Activated naive CD4-positive, alpha-beta T cell treated with anti-CD3 and anti-CD28 coated beads, Interleukin-2, amount 10 ng/mL, durations not matched to agents 7 days and 5 days (primary cell): ENCODE measurements around the gene PDE6B.

ENCODE experiments used
- CTCF ChIA-PET: fragments of 350-600 bp; sonication (Branson Sonifier 250); formaldehyde crosslinking; loops from one replicate; lab custom pipeline; 2021; ENCODE audit warnings: antibody characterized with exemption; lab: Charles Lee
- DNase-seq: peaks from one replicate; pipeline ENCODE4 v3.0.0-alpha.2; 2020
- H3K27ac Mint-ChIP-seq: one replicate; pipeline ENCODE4 v1.8.0; 2021; ENCODE audit warnings: mild to moderate bottlenecking, moderate library complexity, mixed read lengths
- H3K27me3 Mint-ChIP-seq: one replicate; pipeline ENCODE4 v1.8.0; 2021; ENCODE audit warnings: mild to moderate bottlenecking, mixed read lengths
- H3K36me3 Mint-ChIP-seq: one replicate; pipeline ENCODE4 v1.8.0; 2021; ENCODE audit warnings: mixed read lengths
- H3K4me1 Mint-ChIP-seq: one replicate; pipeline ENCODE4 v1.8.0; 2021; ENCODE audit warnings: mixed read lengths
- H3K4me3 Mint-ChIP-seq: one replicate; pipeline ENCODE4 v1.8.0; 2021; ENCODE audit warnings: mild to moderate bottlenecking, moderate library complexity, mixed read lengths
- H3K9me3 Mint-ChIP-seq: one replicate; pipeline ENCODE4 v1.8.0; 2021; ENCODE audit warnings: mixed read lengths

The PDE6B gene

DNA sequence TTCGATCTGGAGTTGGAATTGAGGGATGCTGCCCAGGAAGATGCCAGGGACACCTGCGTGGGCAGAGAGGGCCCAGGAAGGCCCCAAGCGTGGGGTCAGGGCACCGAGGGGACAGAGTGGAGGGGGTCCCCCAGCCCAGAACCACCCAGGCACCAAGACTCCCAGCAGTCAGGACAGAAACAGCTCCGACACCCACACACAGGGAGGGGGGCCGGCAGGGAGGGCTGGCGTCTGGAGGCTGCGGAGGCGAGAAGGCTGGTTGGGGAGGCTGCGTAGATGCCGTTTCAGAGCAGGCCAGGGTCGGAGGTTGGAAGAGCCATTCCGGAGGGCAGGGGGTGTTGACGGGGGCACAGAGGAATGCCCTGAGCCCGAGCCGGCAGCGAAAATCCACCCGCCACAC lies 25.1 kb downstream of the PDE6B start:
- Mint-ChIP-seq H3K27me3 (peaks cover 28% of the 10 kb centered on the region), H3K9me3 (peaks cover 7% of the 10 kb centered on the region), H3K36me3 (peaks cover 5% of the 10 kb centered on the region), H3K4me1 (peaks cover 5% of the 10 kb centered on the region), H3K4me3 (no peak overlapping the region), H3K27ac (no peak overlapping the region)
- no peak for DNase-seq
- CTCF ChIA-PET, result no interaction called here

DNA sequence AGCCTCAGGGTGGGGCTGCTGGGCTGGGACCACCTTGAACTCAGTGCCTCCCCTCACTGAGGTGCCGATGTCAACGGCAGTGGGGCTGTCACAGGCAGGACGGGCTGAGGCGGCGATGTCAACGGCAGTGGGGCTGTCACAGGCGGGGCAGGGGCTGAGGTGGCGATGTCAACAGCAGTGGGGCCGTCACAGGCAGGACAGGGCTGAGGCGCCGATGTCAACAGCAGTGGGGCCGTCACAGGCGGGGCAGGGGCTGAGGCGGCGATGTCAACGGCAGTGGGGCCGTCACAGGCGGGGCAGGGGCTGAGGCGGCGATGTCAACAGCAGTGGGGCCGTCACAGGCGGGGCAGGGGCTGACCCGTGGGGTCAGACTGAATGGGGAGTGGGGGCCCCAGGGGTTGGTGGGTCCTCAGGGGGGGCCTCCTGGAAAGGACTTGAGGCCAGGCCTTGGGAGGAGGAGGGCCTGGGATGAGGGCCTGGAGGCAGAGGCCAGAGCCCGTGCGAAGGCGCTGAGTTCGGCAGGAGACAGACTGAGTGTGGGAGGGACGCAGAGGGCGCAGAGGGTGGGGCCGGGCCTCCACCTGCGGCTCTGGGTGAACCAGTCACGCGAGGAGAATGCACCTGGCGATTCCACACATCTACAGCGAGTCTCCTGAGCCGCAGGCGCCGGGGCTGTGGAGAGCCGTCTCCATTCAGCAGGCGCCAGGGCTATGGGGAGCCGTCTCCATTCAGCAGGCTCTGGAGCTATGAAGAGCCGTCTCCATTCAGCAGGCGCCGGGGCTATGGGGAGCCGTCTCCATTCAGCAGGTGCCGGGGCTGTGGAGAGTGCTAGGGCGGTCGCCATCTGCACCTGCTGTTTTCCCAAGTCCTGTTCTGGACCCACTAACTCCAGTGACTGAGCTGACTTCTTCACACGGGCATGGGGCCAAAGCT lies 25.8 kb downstream of the PDE6B start:
- CTCF ChIA-PET, result no interaction called here
- H3K4me3 Mint-ChIP-seq, result no peak overlapping the region
- H3K27ac Mint-ChIP-seq, result no peak overlapping the region
- peaks cover 4% of the 10 kb centered on the region for H3K4me1 Mint-ChIP-seq
- H3K9me3 Mint-ChIP-seq, result peaks cover 4% of the 10 kb centered on the region
- H3K27me3 Mint-ChIP-seq, result peaks cover 27% of the 10 kb centered on the region
- DNase-seq, result no peak
- H3K36me3 Mint-ChIP-seq, result peaks cover 4% of the 10 kb centered on the region

DNA sequence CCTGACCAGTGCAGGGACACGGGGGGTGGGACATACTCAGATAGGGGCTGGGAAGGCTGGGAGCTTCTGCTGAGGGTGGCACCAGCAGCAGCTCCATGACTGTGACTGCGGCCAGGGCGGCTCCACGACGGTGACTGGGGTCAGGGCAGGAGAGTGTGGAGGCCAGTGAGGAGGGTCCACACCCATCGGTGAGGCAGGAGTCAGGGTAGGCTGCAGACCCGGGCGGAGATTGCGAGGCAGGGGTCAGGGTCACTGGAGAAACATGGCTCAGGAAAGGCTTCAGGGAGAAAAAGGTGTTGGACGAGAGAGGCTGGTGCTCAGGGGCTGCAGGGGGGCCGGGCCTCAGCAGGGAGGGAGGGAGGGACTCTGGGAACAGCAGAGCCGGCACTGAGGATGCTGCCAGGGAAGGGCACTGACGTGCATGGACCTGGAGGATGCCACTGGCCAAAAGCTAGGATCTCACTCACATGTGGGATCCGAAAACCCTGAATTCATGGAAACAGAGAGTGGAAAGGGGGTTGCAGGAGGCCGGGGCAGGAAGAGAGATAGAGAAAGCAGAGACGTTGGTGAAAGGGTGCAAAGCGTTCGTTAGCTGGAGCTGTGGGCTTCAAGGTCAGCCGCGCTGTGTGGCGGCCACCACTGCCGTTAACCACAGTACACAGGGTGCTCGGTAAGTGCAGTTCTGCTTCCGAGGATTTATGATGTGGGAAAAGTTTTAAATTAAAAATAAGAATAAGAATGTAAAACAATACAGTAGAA lies 26.7 kb downstream of the PDE6B start:
- H3K27me3 Mint-ChIP-seq, result peaks cover 22% of the 10 kb centered on the region
- H3K4me1 Mint-ChIP-seq, result no peaks in the 10 kb centered on the region
- no peak overlapping the region for H3K4me3 Mint-ChIP-seq
- CTCF ChIA-PET, result no interaction called here
- H3K27ac Mint-ChIP-seq, result no peak overlapping the region
- H3K36me3 Mint-ChIP-seq, result peaks cover 1% of the 10 kb centered on the region
- no peak for DNase-seq
- no peaks in the 10 kb centered on the region for H3K9me3 Mint-ChIP-seq

DNA sequence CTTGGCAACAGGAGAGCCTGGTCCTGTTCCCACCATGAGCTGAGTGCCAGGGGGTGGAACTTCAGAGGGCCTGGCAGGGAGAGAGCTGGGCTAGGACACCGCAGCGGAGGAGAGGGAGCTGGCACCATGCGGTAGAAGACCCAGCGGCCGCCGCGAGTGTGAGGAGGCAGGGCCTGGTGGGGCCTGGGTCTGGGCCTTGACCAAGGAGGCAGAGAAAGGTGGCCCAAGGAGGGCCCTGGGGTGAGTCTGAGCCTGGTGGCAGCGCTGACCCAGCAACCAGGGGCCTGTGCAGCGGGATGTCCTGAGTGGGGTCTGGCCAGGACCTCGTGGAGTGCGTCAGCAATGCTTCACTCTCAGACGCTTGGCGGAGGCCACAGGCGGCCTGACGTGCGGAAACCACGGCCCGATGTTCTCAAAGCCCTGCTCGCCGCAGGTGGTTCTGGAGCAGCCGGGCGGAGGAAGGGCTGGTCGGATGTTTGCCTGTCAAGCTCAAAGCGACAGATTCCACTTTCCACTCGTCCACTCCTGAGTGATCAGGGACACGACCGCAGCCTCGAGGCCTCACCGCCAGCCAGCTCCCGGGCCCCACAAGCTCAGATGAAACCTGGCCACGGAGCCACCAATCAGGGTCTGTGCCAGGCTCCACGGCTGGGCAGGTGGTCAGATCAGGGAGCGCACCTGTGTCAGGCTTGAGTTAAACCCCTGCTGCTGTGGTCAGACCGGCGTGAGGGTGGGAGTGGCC lies 27.9 kb downstream of the PDE6B start:
- no peaks in the 10 kb centered on the region for H3K9me3 Mint-ChIP-seq
- peaks cover 19% of the 10 kb centered on the region for H3K27me3 Mint-ChIP-seq
- DNase-seq, result no peak
- no peak overlapping the region for H3K4me3 Mint-ChIP-seq
- peaks cover 1% of the 10 kb centered on the region for H3K36me3 Mint-ChIP-seq
- no peak overlapping the region for H3K27ac Mint-ChIP-seq
- CTCF ChIA-PET, result interaction anchor here (1.0 kb wide), 1 partner anchor 50 kb away, joined by 3 read pairs; no protein-coding TSS in a partner anchor
- no peaks in the 10 kb centered on the region for H3K4me1 Mint-ChIP-seq

DNA sequence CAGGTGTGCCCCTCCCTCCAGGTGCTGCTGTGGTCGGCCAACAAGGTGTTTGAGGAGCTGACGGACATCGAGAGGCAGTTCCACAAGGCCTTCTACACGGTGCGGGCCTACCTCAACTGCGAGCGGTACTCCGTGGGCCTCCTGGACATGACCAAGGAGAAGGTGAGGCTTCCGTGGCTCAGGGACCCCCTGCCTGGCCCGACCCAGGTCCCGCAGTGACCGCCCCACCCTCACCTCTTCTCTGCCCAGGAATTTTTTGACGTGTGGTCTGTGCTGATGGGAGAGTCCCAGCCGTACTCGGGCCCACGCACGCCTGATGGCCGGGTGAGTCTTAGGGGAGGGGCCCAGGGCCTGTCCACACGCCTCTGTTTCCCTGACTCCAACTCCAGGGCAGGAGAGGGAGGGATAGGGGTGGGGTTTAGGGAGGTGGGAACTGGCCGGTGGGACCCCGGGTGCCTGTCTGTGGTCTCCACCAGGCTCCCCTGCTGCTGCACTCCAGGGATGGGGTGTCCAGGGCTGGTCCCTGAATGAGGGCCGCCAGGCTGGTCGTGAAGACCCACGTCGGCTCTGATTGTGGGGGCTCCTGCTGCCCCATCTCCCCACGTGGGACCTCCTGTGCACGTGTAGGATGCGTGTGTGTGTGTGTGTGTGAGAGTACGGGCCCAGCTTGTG lies 28.6 kb downstream of the PDE6B start:
- H3K36me3 Mint-ChIP-seq, result peaks cover 1% of the 10 kb centered on the region
- no peak for DNase-seq
- CTCF ChIA-PET, result interaction anchor here (1.0 kb wide), 1 partner anchor 51 kb away, joined by 3 read pairs; no protein-coding TSS in a partner anchor
- H3K4me1 Mint-ChIP-seq, result no peaks in the 10 kb centered on the region
- no peak overlapping the region for H3K27ac Mint-ChIP-seq
- no peak overlapping the region for H3K4me3 Mint-ChIP-seq
- H3K27me3 Mint-ChIP-seq, result peaks cover 18% of the 10 kb centered on the region
- H3K9me3 Mint-ChIP-seq, result no peaks in the 10 kb centered on the region

DNA sequence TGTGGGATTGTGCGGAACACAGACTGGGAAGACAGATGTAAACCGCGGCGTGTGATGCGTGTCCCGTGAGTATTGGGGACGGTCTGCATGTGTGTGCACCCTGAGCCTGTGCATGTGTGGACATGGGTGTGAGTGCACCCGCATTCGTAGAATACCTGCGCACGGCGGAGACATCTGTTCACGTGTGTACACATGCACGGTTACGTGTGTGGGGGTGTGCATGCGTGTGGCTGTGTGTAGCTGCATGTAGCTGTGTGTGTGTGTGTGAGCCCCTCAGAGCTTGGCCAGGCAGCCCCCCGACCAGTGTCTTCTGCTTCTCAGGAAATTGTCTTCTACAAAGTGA lies 29.1 kb downstream of the PDE6B start:
- no peak overlapping the region for H3K4me3 Mint-ChIP-seq
- DNase-seq, result no peak
- H3K27ac Mint-ChIP-seq, result no peak overlapping the region
- H3K9me3 Mint-ChIP-seq, result peaks cover 5% of the 10 kb centered on the region
- no peaks in the 10 kb centered on the region for H3K4me1 Mint-ChIP-seq
- H3K27me3 Mint-ChIP-seq, result peaks cover 18% of the 10 kb centered on the region
- peaks cover 5% of the 10 kb centered on the region for H3K36me3 Mint-ChIP-seq
- CTCF ChIA-PET, result no interaction called here

DNA sequence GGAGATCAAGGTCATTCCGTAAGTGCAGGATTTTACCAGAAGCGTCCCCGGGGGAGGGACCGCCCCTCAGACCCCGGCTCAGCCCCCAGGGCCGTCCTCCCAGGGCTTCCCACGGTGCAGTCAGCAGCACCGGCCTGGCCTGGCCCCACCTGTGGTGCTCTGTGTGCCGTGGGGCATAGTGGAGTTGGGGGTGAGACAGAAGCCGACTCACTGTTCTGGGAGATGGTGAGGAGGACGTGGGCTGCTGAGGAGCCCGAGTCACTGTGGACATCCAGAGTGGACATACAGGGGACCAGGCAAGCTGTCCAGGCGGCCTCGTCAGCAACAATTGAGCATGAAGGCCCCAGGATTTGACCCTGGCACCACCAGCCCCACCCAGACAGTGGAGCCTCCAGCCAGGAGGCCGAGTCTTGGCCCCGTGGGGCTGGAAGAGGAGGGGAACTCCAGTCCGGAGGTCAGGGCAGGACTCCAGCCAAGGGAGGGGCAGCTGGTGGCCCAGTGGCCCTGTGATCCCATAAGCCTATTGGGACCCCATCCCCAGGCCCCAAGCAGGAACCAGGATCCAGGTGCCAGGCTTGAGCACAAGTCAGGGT lies 29.6 kb downstream of the PDE6B start:
- Mint-ChIP-seq H3K27ac (no peak overlapping the region), H3K4me3 (no peak overlapping the region), H3K9me3 (peaks cover 8% of the 10 kb centered on the region), H3K27me3 (peaks cover 18% of the 10 kb centered on the region), H3K4me1 (no peaks in the 10 kb centered on the region), H3K36me3 (peaks cover 7% of the 10 kb centered on the region)
- DNase-seq, result no peak
- CTCF ChIA-PET, result no interaction called here

DNA sequence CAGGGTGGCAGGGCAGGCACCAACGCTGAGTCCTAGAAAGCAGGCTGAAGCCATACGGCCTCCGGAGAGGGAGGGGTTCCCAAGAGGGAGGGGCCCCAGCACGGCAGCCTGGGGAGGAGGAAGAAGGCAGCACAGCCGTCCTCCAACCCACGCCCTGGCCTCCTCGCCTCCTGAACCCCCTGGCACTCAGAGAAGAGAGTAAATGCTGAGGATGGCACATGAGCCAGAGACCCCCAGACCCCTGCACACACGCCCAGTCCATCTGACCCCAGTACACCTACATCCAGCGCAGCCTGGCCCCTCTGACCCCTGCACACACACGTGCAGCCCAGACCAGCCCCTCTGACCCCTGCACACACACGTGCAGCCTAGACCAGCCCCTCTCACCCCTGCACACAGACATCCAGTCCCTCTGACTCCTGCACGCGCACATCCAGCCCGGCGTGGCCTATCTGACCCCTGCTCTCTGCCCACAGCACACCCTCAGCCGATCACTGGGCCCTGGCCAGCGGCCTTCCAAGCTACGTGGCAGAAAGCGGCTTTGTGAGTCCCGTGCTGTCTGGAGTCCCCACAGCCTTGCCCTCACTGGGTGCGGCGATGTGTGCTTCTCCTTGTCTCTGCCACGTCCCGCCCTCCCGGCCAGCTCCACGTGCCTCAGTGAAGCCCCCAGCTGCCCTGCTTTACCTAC lies 30.2 kb downstream of the PDE6B start:
- Mint-ChIP-seq H3K27ac (no peak overlapping the region), H3K36me3 (peaks cover 9% of the 10 kb centered on the region), H3K4me3 (no peak overlapping the region), H3K27me3 (peaks cover 15% of the 10 kb centered on the region), H3K4me1 (no peaks in the 10 kb centered on the region), H3K9me3 (peaks cover 11% of the 10 kb centered on the region)
- no peak for DNase-seq
- CTCF ChIA-PET, result no interaction called here

DNA sequence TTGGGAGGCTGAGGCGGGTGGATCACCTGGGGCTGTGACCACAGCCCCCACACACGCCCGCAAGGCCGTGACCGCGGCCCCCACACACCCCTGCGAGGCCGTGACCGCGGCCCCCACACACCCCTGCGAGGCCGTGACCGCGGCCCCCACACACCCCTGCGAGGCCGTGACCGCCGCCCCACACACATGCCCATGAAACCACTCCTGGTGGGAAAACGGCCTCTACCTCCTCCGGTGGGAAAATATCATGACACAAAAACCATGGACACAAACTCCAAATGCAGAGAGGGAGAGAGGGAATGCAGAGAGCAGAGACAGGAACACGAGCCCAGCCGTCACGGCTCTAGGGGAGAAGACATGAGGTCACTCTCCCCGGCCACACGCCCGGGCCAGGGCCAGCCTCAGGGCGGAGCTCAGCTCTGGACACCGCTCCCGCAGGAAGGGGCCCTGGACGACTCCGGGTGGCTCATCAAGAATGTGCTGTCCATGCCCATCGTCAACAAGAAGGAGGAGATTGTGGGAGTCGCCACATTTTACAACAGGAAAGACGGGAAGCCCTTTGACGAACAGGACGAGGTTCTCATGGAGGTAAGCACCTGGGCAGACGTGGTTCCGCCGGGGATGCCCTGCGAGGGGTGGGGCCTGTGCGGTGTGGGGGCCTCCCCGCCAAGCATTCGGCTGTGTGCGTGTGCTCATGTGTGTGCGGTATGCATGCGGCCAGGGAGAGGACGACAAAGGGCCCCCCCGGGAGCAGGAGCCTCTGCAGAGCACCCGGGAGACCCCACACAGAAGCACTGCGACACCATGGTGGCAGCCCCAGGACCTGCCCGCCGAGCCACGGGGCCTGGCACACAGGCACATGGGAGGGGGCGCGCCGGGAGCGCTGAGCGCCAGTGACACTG lies 31.3 kb downstream of the PDE6B start:
- peaks cover 7% of the 10 kb centered on the region for H3K27me3 Mint-ChIP-seq

DNA sequence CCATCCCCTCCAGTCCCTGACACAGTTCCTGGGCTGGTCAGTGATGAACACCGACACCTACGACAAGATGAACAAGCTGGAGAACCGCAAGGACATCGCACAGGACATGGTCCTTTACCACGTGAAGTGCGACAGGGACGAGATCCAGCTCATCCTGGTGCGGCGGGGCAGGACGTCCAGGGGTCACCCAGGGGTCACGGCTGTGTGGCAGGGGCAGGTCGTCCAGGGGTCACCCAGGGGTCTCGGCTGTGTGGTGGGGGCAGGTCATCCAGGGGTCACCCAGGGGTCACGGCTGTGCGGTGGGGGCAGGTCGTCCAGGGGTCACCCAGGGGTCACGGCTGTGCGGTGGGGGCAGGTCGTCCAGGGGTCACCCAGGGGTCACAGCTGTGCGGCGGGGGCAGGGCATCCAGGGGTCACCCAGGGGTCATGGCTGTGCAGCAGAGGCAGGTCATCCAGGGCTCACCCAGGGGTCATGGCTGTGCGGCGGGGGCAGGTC lies 32.0 kb downstream of the PDE6B start:
- CTCF ChIA-PET, result no interaction called here
- Mint-ChIP-seq H3K9me3 (peaks cover 11% of the 10 kb centered on the region), H3K4me3 (no peak overlapping the region), H3K27ac (no peak overlapping the region), H3K27me3 (no peaks in the 10 kb centered on the region), H3K36me3 (peaks cover 11% of the 10 kb centered on the region), H3K4me1 (peaks cover 2% of the 10 kb centered on the region)
- no peak for DNase-seq

More for the DNA sequence above, 31.3 kb downstream of the PDE6B start:
- CTCF ChIA-PET, result no interaction called here
- Mint-ChIP-seq H3K4me1 (no peaks in the 10 kb centered on the region), H3K27ac (peak overlapping the region; percentile 74), H3K9me3 (peaks cover 11% of the 10 kb centered on the region), H3K36me3 (peaks cover 11% of the 10 kb centered on the region), H3K4me3 (no peak overlapping the region)
- DNase-seq, result no peak

DNA sequence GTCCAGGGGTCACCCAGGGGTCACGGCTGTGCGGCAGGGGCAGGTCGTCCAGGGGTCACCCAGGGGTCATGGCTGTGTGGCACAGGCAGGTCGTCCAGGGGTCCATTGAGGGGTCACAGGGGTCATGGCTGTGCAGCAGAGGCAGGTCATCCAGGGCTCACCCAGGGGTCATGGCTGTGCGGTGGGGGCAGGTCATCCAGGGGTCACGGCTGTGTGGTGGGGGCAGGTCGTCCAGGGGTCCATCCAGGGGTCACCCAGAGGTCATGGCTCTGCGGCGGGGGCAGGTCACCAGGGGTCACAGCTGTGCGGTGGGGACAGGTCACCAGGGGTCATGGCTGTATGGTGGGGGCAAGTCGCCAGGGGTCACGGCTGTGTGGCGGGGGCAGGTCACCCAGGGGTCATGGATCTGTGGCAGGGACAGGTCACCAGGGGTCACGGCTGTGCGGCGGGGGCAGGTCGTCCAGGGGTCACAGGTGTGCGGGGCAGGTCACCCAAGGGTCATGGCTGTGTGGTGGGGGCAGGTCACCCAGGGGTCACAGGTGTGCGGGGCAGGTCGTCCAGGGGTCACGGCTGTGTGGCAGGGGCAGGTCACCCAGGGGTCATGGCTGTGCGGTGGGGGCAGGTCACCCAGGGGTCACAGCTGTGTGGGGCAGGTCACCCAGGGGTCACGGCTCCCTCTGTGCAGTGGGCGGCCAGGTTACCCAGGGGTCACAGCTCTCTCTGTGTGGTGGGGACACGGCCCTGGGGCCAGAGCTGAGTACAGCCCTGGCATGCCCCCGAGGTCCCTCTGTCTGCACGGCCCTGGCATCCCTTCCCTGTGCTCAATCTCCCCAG lies 32.7 kb downstream of the PDE6B start:
- no peak overlapping the region for H3K27ac Mint-ChIP-seq
- no peak overlapping the region for H3K4me3 Mint-ChIP-seq
- peaks cover 11% of the 10 kb centered on the region for H3K36me3 Mint-ChIP-seq
- CTCF ChIA-PET, result no interaction called here
- peaks cover 11% of the 10 kb centered on the region for H3K9me3 Mint-ChIP-seq
- DNase-seq, result peak; percentile 19
- no peaks in the 10 kb centered on the region for H3K27me3 Mint-ChIP-seq
- peaks cover 6% of the 10 kb centered on the region for H3K4me1 Mint-ChIP-seq
